ENCODE data around the gene GRAMD2A.
"Not testable (repeated sequence)": the region's sequence is repeated elsewhere in the genome, so short reads cannot be mapped to it uniquely, and the experiment has no call there.

GRAMD2A gene

GRCh38 chr15:72173864-72174550 is 23.6 kb downstream of the GRAMD2A start:
- TF ChIP-seq POLR2A (IDR thresholded peaks at IDR 0.05; ENCODE audit: low read length) (no peak), GATA1 (IDR thresholded peaks at IDR 0.05; ENCODE audit: low read depth, low read length) (no peak)
- DNase-seq = no peak

GRCh38 chr15:72173401-72173800 is 24.2 kb downstream of the GRAMD2A start:
- TF ChIP-seq POLR2A (IDR thresholded peaks at IDR 0.05; ENCODE audit: low read length) (no peak), GATA1 (IDR thresholded peaks at IDR 0.05; ENCODE audit: low read depth, low read length) (no peak)
- DNase-seq = no peak

GRCh38 chr15:72172796-72173195 is 24.8 kb downstream of the GRAMD2A start:
- TF ChIP-seq GATA1 (IDR thresholded peaks at IDR 0.05; ENCODE audit: low read depth, low read length) (no peak), POLR2A (IDR thresholded peaks at IDR 0.05; ENCODE audit: low read length) (no peak)
- DNase-seq = no peak

GRCh38 chr15:72171978-72172377 is 25.6 kb downstream of the GRAMD2A start:
- DNase-seq = not testable (repeated sequence)

DNA sequence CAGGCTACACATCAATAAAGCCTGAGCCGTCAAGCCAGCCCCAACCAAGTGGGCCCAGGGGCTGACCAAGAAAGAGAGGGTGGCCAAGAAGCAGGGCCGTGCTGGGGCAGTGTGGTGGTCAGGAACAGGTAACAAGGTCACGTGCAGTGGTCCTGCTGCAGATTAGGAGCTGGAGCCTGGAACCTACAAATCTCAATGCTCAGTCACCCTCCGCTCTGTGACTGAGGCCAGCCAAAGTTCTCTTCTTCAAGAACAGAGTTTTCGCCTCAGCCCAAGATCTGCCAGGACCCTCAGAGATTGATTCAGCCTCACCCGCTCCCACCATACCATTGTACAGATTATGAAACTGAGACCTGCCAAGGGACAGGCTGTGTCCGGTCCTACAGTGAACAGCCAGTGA is 26.9 kb downstream of the GRAMD2A start:
- DNase-seq = no peak
- TF ChIP-seq POLR2A (IDR thresholded peaks at IDR 0.05; ENCODE audit: low read length) = no peak
- no peak for TF ChIP-seq GATA1 (IDR thresholded peaks at IDR 0.05; ENCODE audit: low read depth, low read length)

- DNase-seq = no peak
- TF ChIP-seq POLR2A (IDR thresholded peaks at IDR 0.05; ENCODE audit: low read length) (no peak), GATA1 (IDR thresholded peaks at IDR 0.05; ENCODE audit: low read depth, low read length) (no peak)
These were observed 27.5 kb downstream of the GRAMD2A start for GRCh38 chr15:72169921-72170611.

- no peak for DNase-seq
- TF ChIP-seq POLR2A (IDR thresholded peaks at IDR 0.05; ENCODE audit: low read length) (no peak), GATA1 (IDR thresholded peaks at IDR 0.05; ENCODE audit: low read depth, low read length) (no peak)
These were observed 28.2 kb downstream of the GRAMD2A start for GRCh38 chr15:72169236-72169920.

DNA sequence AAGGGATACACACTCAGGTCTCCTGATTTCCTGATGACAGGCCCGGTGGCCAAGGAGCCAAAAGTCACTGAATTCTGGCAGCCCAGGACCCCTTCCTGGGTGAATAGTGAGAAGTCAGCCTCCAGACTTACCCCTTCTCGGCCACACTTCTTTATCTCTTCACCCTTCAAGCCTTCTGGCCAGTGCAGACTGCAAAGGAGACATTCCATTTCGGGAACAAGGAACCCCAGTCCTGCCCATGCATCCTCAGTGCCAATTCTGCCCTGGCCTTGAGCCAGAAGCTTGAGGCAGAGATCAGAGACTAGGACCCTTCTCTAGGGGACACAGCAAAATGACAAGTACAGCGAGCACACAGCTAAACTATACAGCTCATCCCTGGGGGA is 28.8 kb downstream of the GRAMD2A start:
- no peak for TF ChIP-seq POLR2A (IDR thresholded peaks at IDR 0.05; ENCODE audit: low read length)
- TF ChIP-seq GATA1 (IDR thresholded peaks at IDR 0.05; ENCODE audit: low read depth, low read length) = no peak
- DNase-seq = no peak

DNA sequence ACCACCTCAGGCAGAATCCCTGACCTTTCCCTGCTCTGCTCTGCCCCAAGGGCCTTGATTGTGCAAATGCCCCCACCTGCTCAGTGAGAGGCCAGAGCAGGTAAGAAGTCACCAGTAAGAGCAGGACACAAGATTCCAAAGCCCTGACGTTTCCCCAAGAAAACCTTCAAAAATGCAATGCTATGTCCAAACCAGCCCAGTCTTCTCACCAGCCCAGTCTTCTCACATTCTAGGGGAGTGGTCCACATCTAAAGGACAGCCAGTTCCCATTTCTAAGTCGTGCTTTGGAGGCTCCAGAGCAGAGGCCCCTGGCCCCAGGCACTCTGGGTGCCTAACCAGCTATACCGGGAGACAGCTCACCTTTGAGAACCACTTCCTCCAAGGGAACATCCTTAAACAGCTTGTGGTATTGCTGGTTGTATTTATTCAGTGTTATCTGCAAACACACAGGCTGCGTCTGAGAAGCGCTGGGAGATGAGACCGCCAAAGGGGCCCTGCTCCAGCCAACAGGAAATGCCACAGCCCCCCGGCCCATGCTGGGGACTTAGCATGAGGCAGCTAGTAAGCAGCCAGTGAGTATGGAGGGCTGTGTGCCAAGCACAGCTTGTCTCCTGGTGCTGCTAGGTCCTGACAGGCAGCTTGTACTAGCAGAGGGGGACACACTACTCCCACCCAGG is 29.3 kb downstream of the GRAMD2A start:
- no peak for DNase-seq

DNA sequence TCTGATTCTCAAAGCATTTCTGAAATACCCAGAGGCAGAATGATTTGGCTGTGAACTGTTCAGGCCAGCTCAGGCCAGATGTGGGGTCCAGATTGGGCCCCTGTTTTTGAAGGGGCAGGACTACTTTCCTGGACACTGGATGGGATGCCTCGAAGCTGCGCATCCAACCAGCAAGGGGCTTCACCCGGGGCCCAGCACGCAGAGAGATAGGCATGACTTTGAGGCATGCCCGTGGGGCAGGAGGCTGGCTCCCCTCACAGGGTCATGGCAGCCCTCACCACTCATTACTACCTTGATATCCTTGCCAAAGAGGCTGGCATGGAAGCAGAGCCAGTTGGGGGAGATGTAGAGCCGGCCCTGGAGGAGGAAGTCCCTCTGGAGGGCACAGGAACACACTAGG is 30.1 kb downstream of the GRAMD2A start:
- TF ChIP-seq POLR2A (IDR thresholded peaks at IDR 0.05; ENCODE audit: low read length) = no peak
- no peak for TF ChIP-seq GATA1 (IDR thresholded peaks at IDR 0.05; ENCODE audit: low read depth, low read length)
- no peak for DNase-seq

More for the DNA sequence above, 29.3 kb downstream of the GRAMD2A start:
- no peak for TF ChIP-seq POLR2A (IDR thresholded peaks at IDR 0.05; ENCODE audit: low read length)
- TF ChIP-seq GATA1 (IDR thresholded peaks at IDR 0.05; ENCODE audit: low read depth, low read length) = no peak

DNA sequence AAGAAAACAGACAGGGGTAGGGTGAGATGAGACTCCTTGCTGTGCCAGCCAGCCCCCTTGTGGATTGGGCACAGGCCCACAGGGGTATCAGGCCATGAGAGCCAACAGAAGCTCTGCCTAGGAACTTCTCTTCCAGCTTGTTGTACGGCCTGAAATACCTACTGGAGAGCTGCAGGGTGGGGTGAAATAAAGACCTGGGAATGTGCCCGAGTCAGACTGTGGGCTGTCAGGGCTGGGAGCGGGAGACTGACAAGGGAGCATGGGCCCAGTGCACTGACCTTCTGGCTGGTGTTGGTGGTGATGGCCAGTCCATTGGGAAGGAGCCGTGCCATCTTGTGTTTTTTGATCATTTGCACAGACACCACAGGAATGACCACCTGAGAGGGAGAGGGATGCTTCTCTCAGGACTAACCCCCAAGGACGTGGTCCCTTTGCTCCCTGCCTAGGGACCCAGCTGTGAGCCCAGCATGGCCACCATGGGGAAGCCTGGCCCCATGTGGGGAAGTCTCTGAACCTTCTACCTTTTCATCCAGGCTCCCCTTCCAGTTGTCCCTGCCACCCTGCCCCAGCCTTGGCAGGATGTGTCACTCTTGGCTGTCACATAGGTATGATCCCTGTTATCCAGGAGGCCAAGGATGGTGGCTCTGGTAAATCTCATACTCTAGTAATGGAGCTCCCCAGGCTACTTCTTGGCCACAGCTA is 30.7 kb downstream of the GRAMD2A start:
- no peak for DNase-seq
- TF ChIP-seq POLR2A (IDR thresholded peaks at IDR 0.05; ENCODE audit: low read length) (no peak), GATA1 (IDR thresholded peaks at IDR 0.05; ENCODE audit: low read depth, low read length) (no peak)

DNA sequence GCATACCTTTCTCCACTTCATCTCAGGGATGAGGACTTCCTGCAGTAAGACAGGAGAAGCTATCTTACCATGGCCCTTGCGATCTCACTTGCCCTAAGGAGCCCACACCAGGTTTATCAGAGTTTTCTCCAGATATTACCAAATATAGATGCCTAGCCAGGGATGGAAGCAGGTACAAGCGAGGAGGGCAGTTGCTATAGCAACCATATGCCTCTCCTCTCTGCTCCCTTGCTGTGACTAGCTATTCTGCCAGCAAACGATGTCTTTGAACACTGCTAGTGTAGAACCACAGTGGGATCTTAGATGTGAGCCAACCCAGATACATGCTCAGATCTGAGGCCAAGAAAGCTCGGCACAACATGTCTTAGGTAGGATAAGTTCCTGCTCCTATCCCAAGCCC is 33.9 kb downstream of the GRAMD2A start:
- TF ChIP-seq POLR2A (IDR thresholded peaks at IDR 0.05; ENCODE audit: low read length) (no peak), GATA1 (IDR thresholded peaks at IDR 0.05; ENCODE audit: low read depth, low read length) (no peak)
- no peak for DNase-seq

DNA sequence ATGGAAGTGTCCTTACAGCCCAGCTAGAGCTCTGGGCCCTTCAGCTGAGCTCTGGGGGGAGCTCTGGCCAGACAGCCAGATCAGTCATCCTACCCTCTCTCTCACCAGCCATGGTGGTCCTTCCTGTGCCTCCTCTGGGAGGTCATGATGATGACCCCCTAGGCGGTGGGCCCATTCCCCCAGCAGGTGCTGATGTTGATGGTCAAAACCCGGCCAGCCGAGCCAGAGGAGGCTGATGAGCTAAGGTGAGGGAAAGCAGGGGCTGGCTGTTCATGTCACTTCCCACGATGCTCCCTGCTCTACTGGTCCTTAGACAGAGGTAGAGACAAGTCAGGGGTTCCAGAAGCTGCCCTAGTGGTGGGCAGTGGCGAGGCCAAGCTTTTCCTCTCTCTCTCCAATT is 35.0 kb downstream of the GRAMD2A start:
- DNase-seq = no peak
- TF ChIP-seq POLR2A (IDR thresholded peaks at IDR 0.05; ENCODE audit: low read length) = no peak
- TF ChIP-seq GATA1 (IDR thresholded peaks at IDR 0.05; ENCODE audit: low read depth, low read length) = no peak
